ENCODE measurements around the gene GLRX5. TPM values are rescaled to one million over a fixed set of nuclear protein-coding genes. Genes with fewer than 3 reads are reported as not detected.

GLRX5 gene
- total RNA-seq, 1 experiment from 2014 or later, result 67.8 TPM

- peaks cover 9% of the 10 kb centered on the region for H3K9me3 Mint-ChIP-seq (ENCODE audit: unreplicated experiment)
- no peak overlapping the region for H3K4me3 ChIP-seq (ENCODE audit: low read depth, low read length)
- H3K4me1 Mint-ChIP-seq (ENCODE audit: low read depth, unreplicated experiment), result no peaks in the 10 kb centered on the region
- CTCF ChIA-PET, result no interaction called here
- no peak for TF ChIP-seq CTCF (IDR thresholded peaks at IDR 0.05; ENCODE audit: insufficient read depth in 1 of 2, low read depth in 1 of 2, low read length in 1 of 2, severe bottlenecking in 1 of 2, unreplicated experiment in 1 of 2)
- H3K4me3 Mint-ChIP-seq (ENCODE audit: unreplicated experiment), result no peak overlapping the region
- no peaks in the 10 kb centered on the region for H3K9me3 ChIP-seq
- H3K27ac Mint-ChIP-seq (ENCODE audit: unreplicated experiment), result no peak overlapping the region
- no peak for DNase-seq
- POLR2A ChIA-PET, result no interaction called here
- H3K27me3 ChIP-seq (replicated peaks; ENCODE audit: control insufficient read depth, insufficient read depth, low read length), result no peaks in the 10 kb centered on the region
- H3K36me3 Mint-ChIP-seq (ENCODE audit: insufficient read depth, unreplicated experiment), result no peaks in the 10 kb centered on the region
- intact Hi-C loops (cut with micrococcal nuclease; ENCODE audit: unreplicated experiment), result loop anchor here (5.0 to 10.0 kb wide), 2 partner anchors 331 to 488 kb away; no protein-coding TSS in a partner anchor
- H3K36me3 ChIP-seq (ENCODE audit: control insufficient read depth, insufficient read depth, low read length), result no peaks in the 10 kb centered on the region
- BruUV-seq (replicated peaks), result no TSS peak
- no peaks in the 10 kb centered on the region for H3K4me1 ChIP-seq
- peaks cover 8% of the 10 kb centered on the region for H3K27me3 Mint-ChIP-seq (ENCODE audit: insufficient read depth, unreplicated experiment)
Measured at GRCh38 chr14:95564060-95564459, 29.2 kb downstream of the GLRX5 start.

GRCh38 chr14:95569440-95569839 is 34.6 kb downstream of the GLRX5 start:
- Mint-ChIP-seq H3K4me1 (ENCODE audit: low read depth, unreplicated experiment) (no peaks in the 10 kb centered on the region), H3K27me3 (ENCODE audit: insufficient read depth, unreplicated experiment) (peaks cover 26% of the 10 kb centered on the region), H3K36me3 (ENCODE audit: insufficient read depth, unreplicated experiment) (no peaks in the 10 kb centered on the region), H3K4me3 (ENCODE audit: unreplicated experiment) (no peak overlapping the region), H3K27ac (ENCODE audit: unreplicated experiment) (no peak overlapping the region), H3K9me3 (ENCODE audit: unreplicated experiment) (peaks cover 9% of the 10 kb centered on the region)
- Histone ChIP-seq H3K9me3 (no peaks in the 10 kb centered on the region), H3K27me3 (replicated peaks; ENCODE audit: control insufficient read depth, insufficient read depth, low read length) (no peaks in the 10 kb centered on the region), H3K4me3 (ENCODE audit: low read depth, low read length) (no peak overlapping the region), H3K4me1 (no peaks in the 10 kb centered on the region), H3K36me3 (ENCODE audit: control insufficient read depth, insufficient read depth, low read length) (no peaks in the 10 kb centered on the region)
- no peak for TF ChIP-seq CTCF (IDR thresholded peaks at IDR 0.05; ENCODE audit: insufficient read depth in 1 of 2, low read depth in 1 of 2, low read length in 1 of 2, severe bottlenecking in 1 of 2, unreplicated experiment in 1 of 2)
- ChIA-PET CTCF (no interaction called here), POLR2A (no interaction called here)
- intact Hi-C loops (cut with micrococcal nuclease; ENCODE audit: unreplicated experiment), result loop anchor here (10.0 kb wide), 1 partner anchor 325 kb away; no protein-coding TSS in a partner anchor
- DNase-seq, result no peak
- no TSS peak for BruUV-seq (replicated peaks)

- ChIA-PET CTCF (no interaction called here), POLR2A (no interaction called here)
- H3K9me3 Mint-ChIP-seq (ENCODE audit: unreplicated experiment), result no peaks in the 10 kb centered on the region
- intact Hi-C loops (cut with micrococcal nuclease; ENCODE audit: unreplicated experiment), result no loop called here
- H3K4me1 Mint-ChIP-seq (ENCODE audit: low read depth, unreplicated experiment), result no peaks in the 10 kb centered on the region
- BruUV-seq (replicated peaks), result no TSS peak
- Histone ChIP-seq H3K27me3 (replicated peaks; ENCODE audit: control insufficient read depth, insufficient read depth, low read length) (no peaks in the 10 kb centered on the region), H3K4me1 (no peaks in the 10 kb centered on the region), H3K36me3 (ENCODE audit: control insufficient read depth, insufficient read depth, low read length) (no peaks in the 10 kb centered on the region), H3K4me3 (ENCODE audit: low read depth, low read length) (no peak overlapping the region), H3K9me3 (no peaks in the 10 kb centered on the region)
- H3K36me3 Mint-ChIP-seq (ENCODE audit: insufficient read depth, unreplicated experiment), result no peaks in the 10 kb centered on the region
- H3K27me3 Mint-ChIP-seq (ENCODE audit: insufficient read depth, unreplicated experiment), result peaks cover 23% of the 10 kb centered on the region
- no peak overlapping the region for H3K4me3 Mint-ChIP-seq (ENCODE audit: unreplicated experiment)
- DNase-seq, result no peak
- TF ChIP-seq CTCF (IDR thresholded peaks at IDR 0.05; ENCODE audit: insufficient read depth in 1 of 2, low read depth in 1 of 2, low read length in 1 of 2, severe bottlenecking in 1 of 2, unreplicated experiment in 1 of 2), result no peak
- H3K27ac Mint-ChIP-seq (ENCODE audit: unreplicated experiment), result no peak overlapping the region
Measured at GRCh38 chr14:95573313-95573712, 38.5 kb downstream of the GLRX5 start.
